NCI-H226 (cell line): ENCODE data around the gene PIEZO1.

ENCODE experiments used
- DNase-seq: peaks from one replicate; pipeline ENCODE4 v3.0.0-alpha.2; 2015

Gene PIEZO1

GRCh38 chr16:88816736-88817535, 31.9 kb upstream of the PIEZO1 start:
- no peak for DNase-seq

GRCh38 chr16:88815901-88816589, 31.0 kb upstream of the PIEZO1 start:
- DNase-seq, result no peak

GRCh38 chr16:88815227-88815626, 30.2 kb upstream of the PIEZO1 start:
- DNase-seq, result no peak

- no peak for DNase-seq
These were observed 29.1 kb upstream of the PIEZO1 start for GRCh38 chr16:88814144-88814502.

GRCh38 chr16:88813269-88814143, 28.5 kb upstream of the PIEZO1 start:
- no peak for DNase-seq

GRCh38 chr16:88812513-88813268, 27.7 kb upstream of the PIEZO1 start:
- DNase-seq, result peak; percentile 12

GRCh38 chr16:88811769-88812512, 26.9 kb upstream of the PIEZO1 start, which contains the start of gene APRT:
TSS of gene APRT (minus strand) at chr16:88811928. CDS start at chr16:88811899, 29 bp downstream.
- DNase-seq, result peak; percentile 92

- peak; percentile 75 for DNase-seq
These were observed 26.1 kb upstream of the PIEZO1 start for GRCh38 chr16:88810912-88811768.

- no peak for DNase-seq
These were observed 25.3 kb upstream of the PIEZO1 start for GRCh38 chr16:88810166-88810911.

GRCh38 chr16:88809676-88810165, 24.7 kb upstream of the PIEZO1 start:
- DNase-seq, result no peak

GRCh38 chr16:88809068-88809675, 24.2 kb upstream of the PIEZO1 start:
- DNase-seq, result no peak

- no peak for DNase-seq
These were observed 22.8 kb upstream of the PIEZO1 start for GRCh38 chr16:88807626-88808453.

- DNase-seq, result no peak
These were observed 22.2 kb upstream of the PIEZO1 start for GRCh38 chr16:88807142-88807625.

GRCh38 chr16:88806491-88807111, 21.6 kb upstream of the PIEZO1 start:
- no peak for DNase-seq

- no peak for DNase-seq
These were observed 20.9 kb upstream of the PIEZO1 start for GRCh38 chr16:88805887-88806393.

- no peak for DNase-seq
These were observed 20.3 kb upstream of the PIEZO1 start for GRCh38 chr16:88805340-88805715.

- no peak for DNase-seq
These were observed 19.7 kb upstream of the PIEZO1 start for GRCh38 chr16:88804552-88805339.
